ENCODE measurements around the gene BTF3.

The BTF3 gene

GRCh38 chr5:73487815-73488214 lies 10.4 kb upstream of the BTF3 start:
- TF ChIP-seq POLR2AphosphoS5 (IDR thresholded peaks at IDR 0.05; ENCODE audit: low read depth, low read length) (no peak), POLR2A (IDR thresholded peaks at IDR 0.05; ENCODE audit: low read depth, low read length) (no peak), TAF1 (IDR thresholded peaks at IDR 0.05; ENCODE audit: borderline replicate concordance, low read depth, low read length) (no peak)
- FAIRE-seq (no peak), DNase-seq (ENCODE audit: insufficient read length) (no peak)

DNA sequence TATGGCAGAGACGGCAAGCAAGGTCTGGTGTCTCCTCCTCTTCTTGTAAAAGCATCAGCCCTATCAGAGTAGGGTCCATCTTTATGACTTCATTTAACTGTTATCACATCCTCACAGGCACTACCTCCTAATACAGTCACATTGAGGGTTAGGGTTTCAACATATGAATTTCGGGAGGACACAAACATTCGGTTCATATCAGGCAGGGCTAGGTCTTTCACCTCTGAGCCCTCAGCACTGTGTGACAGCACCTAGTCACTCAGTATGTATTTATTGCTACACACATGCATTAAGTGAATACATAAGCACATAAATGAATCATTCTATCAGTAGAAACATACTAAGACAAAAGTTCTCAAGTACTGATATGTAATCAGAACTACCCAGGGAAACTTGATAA lies 9.4 kb upstream of the BTF3 start:
- FAIRE-seq: no peak
- no peak for DNase-seq (ENCODE audit: insufficient read length)
- TF ChIP-seq POLR2A (IDR thresholded peaks at IDR 0.05; ENCODE audit: low read depth, low read length) (no peak), POLR2AphosphoS5 (IDR thresholded peaks at IDR 0.05; ENCODE audit: low read depth, low read length) (no peak), TAF1 (IDR thresholded peaks at IDR 0.05; ENCODE audit: borderline replicate concordance, low read depth, low read length) (no peak)

GRCh38 chr5:73490088-73490487 lies 8.2 kb upstream of the BTF3 start:
- TF ChIP-seq POLR2A (IDR thresholded peaks at IDR 0.05; ENCODE audit: low read depth, low read length) (no peak), POLR2AphosphoS5 (IDR thresholded peaks at IDR 0.05; ENCODE audit: low read depth, low read length) (no peak), TAF1 (IDR thresholded peaks at IDR 0.05; ENCODE audit: borderline replicate concordance, low read depth, low read length) (no peak)
- FAIRE-seq: no peak
- no peak for DNase-seq (ENCODE audit: insufficient read length)

DNA sequence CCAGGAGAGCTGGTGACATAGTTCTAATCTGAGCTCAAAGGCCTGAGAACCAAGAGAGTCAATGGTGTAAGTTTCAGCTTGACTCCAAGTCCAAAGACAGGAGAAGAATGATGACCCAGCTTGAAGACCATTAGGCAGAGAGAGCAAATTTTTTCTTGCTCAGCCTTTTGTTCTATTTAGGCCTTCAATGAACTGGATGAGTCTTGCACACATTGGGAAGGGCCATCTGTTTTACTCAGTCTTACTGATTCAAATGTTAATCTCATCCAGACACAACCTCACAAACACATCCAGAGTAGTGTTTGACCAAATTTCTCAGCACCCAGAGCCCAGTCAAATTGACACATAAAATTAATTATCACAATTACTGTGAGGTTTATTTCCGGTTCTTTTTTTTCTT lies 7.1 kb upstream of the BTF3 start:
- DNase-seq (ENCODE audit: insufficient read length) (no peak), FAIRE-seq (no peak)
- TF ChIP-seq TAF1 (IDR thresholded peaks at IDR 0.05; ENCODE audit: borderline replicate concordance, low read depth, low read length) (no peak), POLR2A (IDR thresholded peaks at IDR 0.05; ENCODE audit: low read depth, low read length) (no peak)

- TF ChIP-seq POLR2AphosphoS5 (IDR thresholded peaks at IDR 0.05; ENCODE audit: low read depth, low read length) (no peak), POLR2A (IDR thresholded peaks at IDR 0.05; ENCODE audit: low read depth, low read length) (no peak), TAF1 (IDR thresholded peaks at IDR 0.05; ENCODE audit: borderline replicate concordance, low read depth, low read length) (no peak)
- no peak for FAIRE-seq
- no peak for DNase-seq (ENCODE audit: insufficient read length)
Measured at GRCh38 chr5:73493421-73493820, 4.8 kb upstream of the BTF3 start.

- FAIRE-seq (no peak), DNase-seq (ENCODE audit: insufficient read length) (no peak)
- TF ChIP-seq POLR2AphosphoS5 (IDR thresholded peaks at IDR 0.05; ENCODE audit: low read depth, low read length) (no peak), TAF1 (IDR thresholded peaks at IDR 0.05; ENCODE audit: borderline replicate concordance, low read depth, low read length) (no peak), POLR2A (IDR thresholded peaks at IDR 0.05; ENCODE audit: low read depth, low read length) (no peak)
Measured at GRCh38 chr5:73494721-73495120, 3.5 kb upstream of the BTF3 start.

- no peak for TF ChIP-seq POLR2A (IDR thresholded peaks at IDR 0.05; ENCODE audit: low read depth, low read length)
- FAIRE-seq (no peak), DNase-seq (ENCODE audit: insufficient read length) (no peak)
Measured at GRCh38 chr5:73495772-73496335, 2.4 kb upstream of the BTF3 start.

DNA sequence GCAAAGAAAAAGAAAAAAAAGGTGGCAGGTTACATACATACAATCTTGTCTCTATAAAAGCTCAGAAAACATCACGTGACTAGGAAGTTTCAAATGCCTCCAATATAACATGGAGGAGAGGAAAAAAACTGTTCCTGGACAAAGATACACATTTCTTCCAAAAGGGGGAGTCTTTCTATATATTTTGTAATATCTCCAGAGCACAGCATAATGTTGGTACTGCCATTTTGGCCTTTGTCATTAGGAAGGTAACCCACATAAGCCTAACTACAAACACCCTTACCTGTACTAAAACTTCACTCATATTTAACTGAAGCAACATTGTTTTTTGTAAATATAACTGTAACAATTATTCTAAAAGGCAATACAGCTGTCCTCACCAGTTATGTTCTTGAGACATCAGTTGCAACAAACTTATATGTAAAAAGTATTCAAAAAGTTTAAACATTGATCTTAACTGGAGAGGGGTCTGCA lies 1.2 kb upstream of the BTF3 start:
- FAIRE-seq (no peak), DNase-seq (ENCODE audit: insufficient read length) (no peak)
- TF ChIP-seq POLR2A (IDR thresholded peaks at IDR 0.05; ENCODE audit: low read depth, low read length) (no peak), TAF1 (IDR thresholded peaks at IDR 0.05; ENCODE audit: borderline replicate concordance, low read depth, low read length) (no peak), POLR2AphosphoS5 (IDR thresholded peaks at IDR 0.05; ENCODE audit: low read depth, low read length) (no peak)

GRCh38 chr5:73497497-73498056 lies 665 bp upstream of the BTF3 start:
- peak; percentile 88 for FAIRE-seq
- no peak for DNase-seq (ENCODE audit: insufficient read length)
- no peak for TF ChIP-seq TAF1 (IDR thresholded peaks at IDR 0.05; ENCODE audit: borderline replicate concordance, low read depth, low read length)
- TF ChIP-seq POLR2A (IDR thresholded peaks at IDR 0.05; ENCODE audit: low read depth, low read length): no peak
- TF ChIP-seq POLR2AphosphoS5 (IDR thresholded peaks at IDR 0.05; ENCODE audit: low read depth, low read length): no peak

- DNase-seq (ENCODE audit: insufficient read length): no peak
- TF ChIP-seq POLR2A (IDR thresholded peaks at IDR 0.05; ENCODE audit: low read depth, low read length) (no peak), POLR2AphosphoS5 (IDR thresholded peaks at IDR 0.05; ENCODE audit: low read depth, low read length) (no peak), TAF1 (IDR thresholded peaks at IDR 0.05; ENCODE audit: borderline replicate concordance, low read depth, low read length) (no peak)
- FAIRE-seq: no peak
Measured at GRCh38 chr5:73499187-73499586, 945 bp downstream of the BTF3 start.

DNA sequence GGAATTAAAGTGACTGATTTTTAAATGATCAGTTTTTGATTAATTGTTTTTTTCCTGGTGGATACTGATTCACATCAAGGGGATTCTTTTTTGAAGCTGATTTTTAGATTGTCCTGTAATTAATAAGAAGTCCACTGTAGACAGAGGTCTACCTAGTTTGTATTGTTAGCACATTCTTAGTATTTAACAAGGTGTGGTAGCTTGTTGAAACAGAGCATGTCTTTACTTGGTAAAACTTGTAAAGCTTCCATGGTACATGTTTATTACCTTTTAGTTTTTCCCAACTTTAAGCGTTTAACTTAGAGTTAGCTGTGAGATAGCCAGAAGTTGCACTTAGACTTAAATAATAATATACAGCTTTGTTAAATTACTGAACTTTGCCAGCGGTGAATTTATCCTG lies 1.5 kb downstream of the BTF3 start:
- DNase-seq (ENCODE audit: insufficient read length): no peak
- TF ChIP-seq TAF1 (IDR thresholded peaks at IDR 0.05; ENCODE audit: borderline replicate concordance, low read depth, low read length) (no peak), POLR2A (IDR thresholded peaks at IDR 0.05; ENCODE audit: low read depth, low read length) (no peak), POLR2AphosphoS5 (IDR thresholded peaks at IDR 0.05; ENCODE audit: low read depth, low read length) (no peak)
- no peak for FAIRE-seq

- FAIRE-seq (no peak), DNase-seq (ENCODE audit: insufficient read length) (no peak)
- TF ChIP-seq POLR2AphosphoS5 (IDR thresholded peaks at IDR 0.05; ENCODE audit: low read depth, low read length) (no peak), TAF1 (IDR thresholded peaks at IDR 0.05; ENCODE audit: borderline replicate concordance, low read depth, low read length) (no peak), POLR2A (IDR thresholded peaks at IDR 0.05; ENCODE audit: low read depth, low read length) (no peak)
Measured at GRCh38 chr5:73501406-73501805, 3.2 kb downstream of the BTF3 start.
